Measurements from ENCODE around the gene PACRG.

PACRG gene

DNA sequence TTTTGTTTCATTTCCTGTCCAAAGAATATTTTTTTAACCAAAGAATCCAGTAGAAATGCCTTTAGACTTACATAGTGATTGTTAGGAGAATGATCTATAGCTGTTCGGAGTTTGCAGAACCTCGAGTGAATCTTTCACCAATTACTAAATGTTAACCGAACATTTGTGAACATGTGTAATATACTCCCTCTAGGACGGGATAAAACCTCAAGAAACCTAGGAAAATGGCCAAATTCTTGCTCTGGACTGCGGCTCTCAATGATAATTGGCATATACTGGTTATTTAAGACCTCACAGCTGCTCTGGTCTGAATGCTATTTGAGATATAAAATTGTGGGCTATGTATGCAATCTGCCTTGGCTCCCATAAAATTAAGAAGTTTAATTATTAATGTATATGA lies 137.1 kb downstream of the PACRG start:
- no peak for DNase-seq (ENCODE audit: low read depth in 2 of 2)

DNA sequence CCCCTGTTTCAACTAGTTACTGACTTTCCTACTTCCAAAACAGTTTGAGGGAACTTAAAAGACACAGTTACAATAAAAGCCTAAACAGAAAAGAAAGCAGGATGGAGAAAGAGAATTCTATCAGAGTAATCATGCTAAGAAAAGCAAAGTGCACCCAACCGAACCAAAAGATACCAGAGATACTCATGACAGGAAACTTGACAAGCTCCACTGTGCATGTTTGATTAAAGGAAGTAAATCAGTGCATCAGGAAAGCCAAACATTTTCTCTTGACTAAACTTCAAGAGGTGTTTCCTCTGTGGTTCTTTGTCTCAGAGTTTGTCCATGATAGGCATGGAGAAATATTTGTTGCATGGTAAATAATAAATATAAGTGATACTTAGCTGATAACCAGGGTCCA lies 138.9 kb downstream of the PACRG start:
- no peak for DNase-seq (ENCODE audit: low read depth in 2 of 2)

DNA sequence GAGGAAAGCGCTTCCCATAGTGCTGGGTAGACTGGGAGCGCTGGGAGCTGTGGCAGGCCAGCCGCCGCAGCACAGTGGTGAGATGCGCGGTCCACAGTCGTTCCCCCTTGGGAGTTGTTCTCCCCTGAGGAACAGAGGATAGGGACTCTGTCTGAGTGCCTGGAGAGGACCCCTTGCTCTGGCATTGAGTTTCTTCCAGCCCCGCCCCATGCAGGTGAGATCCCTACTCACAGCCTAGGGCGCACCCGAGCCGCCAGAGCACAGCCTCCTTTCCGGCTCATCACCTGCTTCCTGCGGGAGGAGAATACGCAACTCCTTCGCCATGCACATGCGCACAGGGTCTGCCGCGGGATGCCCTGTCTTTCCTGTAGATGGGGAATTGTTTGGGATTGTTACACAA lies 140.6 kb downstream of the PACRG start:
- no peak for DNase-seq (ENCODE audit: low read depth in 2 of 2)

DNA sequence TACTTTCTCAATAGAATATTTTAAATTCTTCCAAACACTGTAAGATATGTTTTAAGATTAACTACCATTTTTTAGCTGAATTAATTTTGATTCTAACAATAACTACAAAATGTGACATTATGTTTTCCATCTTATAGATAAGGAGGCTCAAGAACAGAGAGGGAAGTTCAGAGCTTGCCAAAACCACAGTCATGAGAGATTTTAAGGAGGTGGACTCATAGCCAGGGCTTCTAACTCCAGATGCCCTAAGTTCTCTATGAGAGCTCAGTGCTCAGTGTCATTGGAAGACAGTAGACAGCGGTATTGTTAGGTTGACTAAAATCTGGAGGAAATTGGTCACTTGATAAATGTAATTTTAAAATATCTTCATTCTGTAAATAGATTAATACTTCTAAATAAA lies 144.2 kb downstream of the PACRG start:
- no peak for DNase-seq (ENCODE audit: low read depth in 2 of 2)

DNA sequence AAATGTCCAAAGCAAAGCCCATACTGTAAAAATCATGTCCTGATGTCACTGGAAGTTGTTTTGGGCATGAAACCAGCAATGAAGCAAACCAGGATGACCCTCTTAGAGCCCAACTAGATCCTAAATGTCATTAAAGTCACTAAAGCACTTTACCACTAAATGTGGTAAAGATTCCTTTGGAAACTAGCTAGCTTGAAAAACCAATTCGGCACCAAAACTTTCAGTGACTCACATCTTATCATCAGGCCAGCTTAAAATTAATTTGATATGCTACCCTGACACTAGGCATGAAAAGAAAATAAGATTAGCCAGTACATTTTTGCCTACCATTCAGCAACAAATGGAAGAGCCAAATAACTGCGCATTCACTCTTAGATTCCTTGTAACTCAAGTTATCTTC lies 145.8 kb downstream of the PACRG start:
- DNase-seq (ENCODE audit: low read depth in 2 of 2), result no peak

DNA sequence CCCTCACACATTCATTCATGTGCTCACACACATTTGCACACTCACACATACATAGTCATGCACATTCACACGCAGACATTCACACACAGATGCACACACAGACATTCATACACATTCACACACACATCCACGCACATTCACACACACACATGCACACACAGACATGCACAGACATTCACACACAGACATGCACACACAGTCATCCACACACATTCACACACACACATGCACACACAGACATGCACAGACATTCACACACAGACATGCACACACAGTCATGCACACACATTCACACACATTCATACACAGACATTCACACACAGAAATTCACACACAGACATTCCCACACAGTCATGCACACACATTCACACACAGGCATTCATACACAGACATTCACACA lies 147.3 kb downstream of the PACRG start:
- no peak for DNase-seq (ENCODE audit: low read depth in 2 of 2)

DNA sequence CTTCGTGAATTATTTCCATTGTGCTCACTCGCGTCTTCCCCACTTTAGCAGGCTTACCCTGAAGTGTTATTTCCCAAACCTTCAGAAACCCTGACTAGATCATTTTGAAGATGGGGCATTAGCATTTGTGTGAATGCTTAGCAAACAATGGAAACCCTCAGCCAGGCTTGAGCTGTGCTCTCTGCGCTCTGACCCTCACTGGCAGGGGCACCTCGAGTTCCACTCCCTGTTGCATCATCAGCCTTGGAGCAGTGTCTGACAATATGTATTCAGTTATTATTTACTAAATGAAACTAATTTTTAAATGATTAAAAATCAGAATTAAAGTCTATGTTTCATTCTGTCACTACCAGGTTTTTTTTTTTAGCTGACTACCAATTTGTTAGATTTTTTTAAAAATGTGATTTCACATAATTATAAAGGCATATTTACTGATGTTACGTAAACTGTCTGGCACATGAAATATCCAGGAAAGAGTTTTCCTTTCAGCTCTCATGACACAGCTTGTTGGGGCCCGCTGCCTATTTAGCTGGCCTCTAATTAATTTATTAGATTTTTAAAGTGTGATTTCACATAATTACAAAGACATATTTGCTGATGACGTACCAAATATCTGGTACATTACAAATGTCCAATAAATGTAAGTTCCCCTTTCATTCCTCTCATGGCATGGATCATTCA lies 155.2 kb downstream of the PACRG start:
- DNase-seq (ENCODE audit: low read depth in 2 of 2), result no peak

DNA sequence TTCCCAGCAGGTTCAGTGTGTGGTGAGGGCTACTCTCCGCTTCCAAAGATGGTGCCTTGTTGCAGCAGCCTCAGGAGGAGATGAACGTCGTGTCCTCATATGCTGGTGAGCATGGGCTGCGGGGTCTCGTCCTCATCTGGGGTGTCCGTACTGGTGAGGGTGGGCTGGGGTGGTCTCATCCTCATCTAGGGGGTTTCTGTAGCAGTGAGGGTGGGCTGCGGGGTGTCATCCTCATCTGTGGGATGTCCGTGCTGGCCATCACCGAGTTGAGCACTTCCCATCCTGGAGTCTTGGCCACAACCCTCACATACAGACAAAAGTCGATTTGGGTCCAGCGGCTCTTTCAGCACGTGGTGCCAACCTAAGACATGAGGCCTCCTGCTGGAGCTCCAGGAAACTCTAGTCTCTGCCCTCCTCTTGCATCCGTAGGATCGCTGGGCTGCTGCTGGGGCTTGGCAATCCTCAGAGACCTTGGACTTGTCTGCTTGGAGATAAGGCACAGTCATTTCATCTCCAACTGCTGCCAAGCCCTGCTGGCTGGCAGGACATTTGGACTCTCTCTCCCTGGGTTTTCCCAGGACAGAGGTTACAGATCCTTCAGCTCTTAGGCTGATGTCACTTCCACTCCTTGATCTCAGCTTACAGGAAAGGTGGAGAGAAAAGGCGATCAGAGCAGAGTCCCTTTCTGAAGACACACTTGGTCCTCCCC lies 160.4 kb downstream of the PACRG start:
- no peak for DNase-seq (ENCODE audit: low read depth in 2 of 2)

DNA sequence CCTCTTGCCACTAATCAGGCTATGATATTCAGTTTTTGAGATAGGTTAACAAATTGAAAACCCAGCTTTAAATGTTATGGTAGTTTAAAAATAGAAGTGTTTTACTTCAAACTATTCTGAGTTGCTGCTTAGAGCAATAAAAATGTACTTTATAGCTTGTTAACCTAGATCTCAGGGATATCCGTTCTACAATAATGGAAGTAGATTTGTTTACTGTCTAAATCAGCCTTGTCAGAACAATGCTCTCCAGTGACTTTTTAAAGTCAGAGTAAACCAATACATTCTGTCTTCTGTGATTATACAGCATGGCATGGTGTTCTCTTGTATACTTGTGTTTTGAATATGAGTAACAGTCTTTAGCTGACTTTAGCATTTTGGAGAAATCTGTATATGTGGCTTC lies 161.5 kb downstream of the PACRG start:
- DNase-seq (ENCODE audit: low read depth in 2 of 2), result no peak

DNA sequence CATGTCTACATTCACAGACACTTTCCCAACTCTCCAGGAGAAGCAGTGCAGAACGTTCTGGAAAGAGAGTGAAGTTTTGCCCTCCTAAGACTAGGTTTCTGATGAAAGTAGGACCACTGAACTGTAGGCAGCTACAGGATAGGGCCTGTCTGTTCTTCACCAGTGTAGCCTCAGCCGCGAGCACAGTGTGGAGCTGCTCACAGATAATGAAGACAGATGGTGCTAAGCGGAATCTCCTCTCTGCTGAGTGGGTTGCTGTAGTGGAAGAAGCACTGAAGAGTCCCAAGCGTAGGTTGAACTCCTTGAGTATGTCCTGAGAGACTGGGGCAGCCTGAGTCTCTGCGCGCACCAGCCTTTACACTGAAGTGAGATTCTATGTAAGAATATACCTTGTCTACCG lies 170.2 kb downstream of the PACRG start:
- no peak for DNase-seq (ENCODE audit: low read depth in 2 of 2)

DNA sequence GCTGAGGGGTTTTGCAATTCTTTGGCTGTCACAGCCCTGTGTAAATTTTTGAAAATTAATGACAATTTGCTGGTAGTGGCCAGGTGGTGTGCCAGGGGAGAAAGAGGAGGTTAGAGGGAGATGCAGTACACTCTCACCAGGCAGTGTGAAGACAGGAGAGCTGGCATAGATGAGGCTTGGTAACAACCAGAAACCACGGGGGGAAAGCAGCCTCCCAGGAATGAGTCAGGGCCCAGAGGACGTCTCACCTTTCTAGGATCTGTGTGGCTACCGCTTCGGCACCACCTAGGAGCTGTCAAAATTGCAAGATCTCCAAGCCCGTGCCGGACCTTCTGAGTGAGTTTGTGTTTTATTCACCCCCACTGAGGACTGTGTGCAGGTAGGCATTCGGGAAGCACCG lies 171.4 kb downstream of the PACRG start:
- DNase-seq (ENCODE audit: low read depth in 2 of 2), result no peak

DNA sequence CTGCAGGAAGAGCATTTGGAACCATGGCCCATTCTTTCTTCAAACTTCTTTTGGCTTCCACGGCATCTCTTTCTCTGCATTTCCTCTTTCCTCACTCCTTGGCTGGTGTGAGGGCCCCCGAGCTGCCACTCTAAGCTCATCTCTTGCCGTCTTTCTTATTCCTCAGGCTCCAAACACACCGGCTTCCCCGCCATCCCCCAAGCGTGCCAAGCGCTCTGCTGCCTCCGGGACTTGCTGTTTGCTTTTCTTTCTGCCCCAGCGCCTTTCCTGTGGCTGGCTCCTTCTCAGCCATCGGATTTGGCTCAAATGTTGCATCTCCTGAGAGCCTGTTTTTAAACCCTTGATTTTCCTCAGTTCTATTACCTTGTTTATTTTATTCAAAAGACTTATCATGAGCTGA lies 172.7 kb downstream of the PACRG start:
- DNase-seq (ENCODE audit: low read depth in 2 of 2), result no peak

DNA sequence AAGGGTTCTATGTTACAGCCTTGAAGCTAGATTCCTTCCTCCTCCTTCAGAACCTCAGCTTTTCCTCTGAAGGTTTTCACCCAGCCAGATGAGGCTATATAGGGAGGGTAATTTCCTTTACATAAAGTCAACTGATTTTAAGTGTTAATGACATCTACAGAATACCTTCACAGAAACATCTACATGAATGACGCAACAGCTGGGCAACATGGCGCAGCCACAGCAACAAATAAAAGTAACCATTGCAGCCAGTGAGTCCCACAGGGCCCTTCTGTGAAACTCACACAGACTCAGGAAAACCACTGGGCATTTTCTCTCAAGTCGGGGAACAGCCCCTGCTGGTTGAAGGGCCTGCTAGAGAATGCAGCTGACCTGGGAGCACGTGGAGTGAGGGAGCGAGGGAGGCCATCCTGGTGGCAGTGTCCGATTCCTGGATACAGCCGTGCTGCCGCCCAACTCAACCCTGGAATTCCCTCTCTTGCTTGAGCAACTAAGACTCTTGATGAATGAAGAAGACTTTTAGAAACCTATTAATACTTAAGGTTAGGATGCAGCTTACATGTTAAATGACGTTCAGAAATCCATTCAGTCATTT lies 176.4 kb downstream of the PACRG start:
- no peak for DNase-seq (ENCODE audit: low read depth in 2 of 2)

DNA sequence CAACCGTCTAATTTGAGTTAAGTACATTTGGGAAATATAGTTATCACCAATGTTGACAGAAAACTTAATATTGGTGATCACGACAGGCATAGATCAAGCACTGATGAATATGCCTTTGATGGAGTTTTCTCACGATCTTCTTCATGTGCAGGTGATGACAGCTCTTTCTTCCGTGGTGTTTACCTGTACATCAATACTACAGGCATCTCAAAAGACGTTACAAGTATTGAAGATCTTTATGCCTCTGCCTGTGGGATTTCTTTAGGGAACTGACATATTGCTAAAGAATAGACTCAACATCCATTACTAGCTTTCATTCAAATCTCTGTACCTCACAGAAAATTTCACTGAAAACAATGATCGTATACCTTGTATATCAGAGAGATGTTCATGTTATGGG lies 178.7 kb downstream of the PACRG start:
- DNase-seq (ENCODE audit: low read depth in 2 of 2), result no peak

DNA sequence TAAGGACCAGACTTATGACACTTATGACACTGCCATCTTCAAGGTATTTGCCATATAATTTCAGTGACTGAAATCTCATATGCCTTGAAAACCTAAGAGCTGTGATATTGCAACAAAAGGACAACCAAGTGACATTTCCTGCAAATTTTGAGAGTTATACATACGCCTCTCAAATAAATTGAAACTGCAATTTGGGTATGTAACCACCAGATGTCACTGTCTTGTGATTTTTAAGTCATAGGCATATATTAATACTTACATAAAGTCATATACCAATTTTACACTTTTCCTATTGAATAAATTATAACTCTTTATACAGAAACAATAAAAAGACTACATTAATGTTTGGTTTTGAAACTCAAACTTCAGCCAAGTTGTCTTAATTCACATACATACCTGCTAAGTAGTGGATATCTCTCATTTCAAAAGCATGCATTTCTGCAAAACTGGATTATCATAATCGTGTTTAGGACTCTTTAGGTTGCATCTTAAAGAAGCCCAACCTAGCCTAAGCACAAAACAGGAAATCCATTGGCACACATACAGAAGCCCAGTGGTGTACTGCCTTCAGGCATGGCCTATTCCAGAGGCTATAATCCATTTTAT lies 180.2 kb downstream of the PACRG start:
- DNase-seq (ENCODE audit: low read depth in 2 of 2), result no peak

DNA sequence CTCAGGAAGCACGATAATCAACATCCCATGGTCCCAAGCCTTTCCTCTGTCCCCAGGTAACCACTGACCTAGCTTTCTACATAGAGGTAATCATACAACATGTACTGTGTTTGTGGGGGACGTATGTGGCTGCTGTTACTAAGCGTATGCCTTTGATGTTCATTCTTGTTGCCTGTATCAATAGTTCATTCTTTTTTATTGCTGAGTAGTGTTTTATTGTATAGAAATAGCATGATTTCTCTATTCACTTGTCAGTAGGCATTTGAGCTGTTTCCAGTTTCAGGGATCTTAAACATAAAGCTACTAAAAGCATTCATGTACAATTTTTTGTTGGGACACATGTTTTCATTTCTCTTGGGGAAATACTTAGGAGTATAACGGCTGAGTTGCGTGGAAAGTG lies 185.4 kb downstream of the PACRG start:
- DNase-seq (ENCODE audit: low read depth in 2 of 2), result no peak

DNA sequence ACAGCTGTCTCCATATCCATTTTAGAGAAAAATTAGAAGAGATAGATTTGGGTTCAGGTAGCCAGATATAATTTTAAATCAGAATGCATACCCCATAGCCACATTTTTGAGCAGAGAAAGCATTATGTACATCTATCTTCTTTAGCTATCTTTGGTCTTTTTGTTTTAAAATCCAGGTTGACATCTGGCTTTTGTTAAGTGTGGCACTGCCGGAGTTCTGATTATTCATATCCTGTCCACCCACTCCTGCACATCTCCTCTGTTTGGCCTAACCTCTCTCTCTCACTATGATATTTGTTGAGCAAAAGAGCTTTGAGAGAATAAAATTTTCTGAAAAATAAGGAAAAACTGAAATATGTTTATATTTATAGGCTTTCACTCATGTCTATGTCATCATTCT lies 189.7 kb downstream of the PACRG start:
- no peak for DNase-seq (ENCODE audit: low read depth in 2 of 2)

DNA sequence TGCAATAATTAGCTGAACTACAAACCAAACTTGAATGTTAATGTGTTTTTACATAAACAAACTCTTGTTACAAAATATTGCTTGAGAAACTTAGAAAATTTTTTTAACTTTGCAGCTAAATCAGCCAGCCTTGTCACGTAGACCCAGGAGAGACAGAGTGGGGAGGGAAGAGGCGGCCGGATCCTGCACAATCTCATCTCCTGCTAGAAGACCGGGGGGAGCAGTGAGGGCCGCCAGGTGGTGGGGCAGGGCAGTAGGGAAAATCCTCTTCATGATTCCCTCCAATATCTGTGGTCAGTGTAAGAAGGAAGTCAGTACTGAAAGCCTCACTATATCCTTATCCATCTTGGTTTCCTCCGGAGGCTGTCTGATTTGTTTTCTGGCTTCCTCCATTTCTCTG lies 193.3 kb downstream of the PACRG start:
- no peak for DNase-seq (ENCODE audit: low read depth in 2 of 2)

DNA sequence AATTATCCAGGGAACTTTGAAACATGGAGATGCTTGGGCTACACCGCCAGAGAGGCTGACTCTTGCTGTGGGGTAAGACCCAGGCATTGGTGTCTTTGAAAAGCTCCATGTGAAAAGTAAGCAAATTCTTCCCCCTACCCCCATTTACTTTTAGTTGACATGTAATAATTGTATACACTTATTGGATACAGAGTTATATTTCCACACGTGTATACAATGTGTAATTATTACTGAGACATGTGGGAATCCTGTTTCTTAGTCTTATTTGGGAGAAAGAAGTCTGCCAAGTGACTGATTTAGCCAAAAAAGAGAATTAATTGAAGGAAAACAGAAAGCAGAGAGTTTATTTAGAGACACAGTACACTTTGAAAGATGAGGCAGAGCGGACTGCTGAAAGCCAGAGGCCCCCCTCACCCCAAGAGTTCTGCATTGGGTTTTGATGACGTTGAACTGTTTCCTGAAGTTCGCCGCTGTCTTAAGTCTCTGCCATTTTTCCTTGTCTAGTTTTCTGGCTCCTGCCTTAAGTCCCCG lies 193.8 kb downstream of the PACRG start:
- no peak for DNase-seq (ENCODE audit: low read depth in 2 of 2)

DNA sequence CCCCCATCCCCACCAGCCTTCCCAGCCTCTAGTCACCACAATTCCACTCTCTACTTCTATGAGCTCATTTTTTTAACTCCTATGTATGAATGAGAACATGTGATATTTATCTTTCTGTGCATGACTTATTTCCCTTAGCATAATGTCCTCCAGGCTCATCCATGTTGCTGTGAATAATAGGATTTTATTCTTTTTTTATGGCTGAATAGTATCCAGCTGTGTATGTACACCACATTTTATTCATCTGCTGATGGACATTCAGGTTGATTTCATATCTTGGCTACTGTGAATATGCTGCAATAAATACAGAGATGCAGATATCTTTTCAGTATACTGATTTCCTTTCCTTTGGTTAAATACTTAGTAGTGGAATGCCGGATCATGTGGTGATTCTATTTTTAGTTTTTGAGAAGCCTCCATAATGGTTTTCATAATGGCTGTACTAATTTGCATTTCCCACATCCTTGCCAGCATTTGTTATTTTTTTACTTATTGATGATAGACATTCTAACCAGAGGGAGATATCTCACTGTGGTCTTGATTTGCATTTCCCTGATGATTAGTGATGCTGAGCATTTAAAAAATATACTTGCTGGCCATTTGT lies 194.9 kb downstream of the PACRG start:
- no peak for DNase-seq (ENCODE audit: low read depth in 2 of 2)

DNA sequence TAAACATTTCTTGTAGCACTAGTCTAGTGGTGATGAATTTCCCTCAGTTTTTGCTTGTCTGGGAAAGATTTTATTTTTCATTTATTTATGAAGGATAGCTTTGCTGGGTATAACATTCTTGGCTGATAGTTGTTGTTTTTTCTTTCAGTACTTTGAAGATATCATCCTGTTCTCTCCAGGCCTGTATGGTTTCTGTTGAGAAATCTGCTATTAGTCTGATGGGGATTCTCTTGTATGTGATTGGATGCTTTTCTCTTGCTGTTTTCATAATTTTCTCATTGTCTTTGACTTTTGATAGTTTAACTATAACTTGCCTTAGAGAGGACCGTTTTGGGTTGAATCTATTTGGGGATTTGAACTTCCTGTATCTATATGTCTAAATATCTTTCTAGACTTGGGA lies 207.1 kb downstream of the PACRG start:
- DNase-seq (ENCODE audit: low read depth in 2 of 2), result no peak

DNA sequence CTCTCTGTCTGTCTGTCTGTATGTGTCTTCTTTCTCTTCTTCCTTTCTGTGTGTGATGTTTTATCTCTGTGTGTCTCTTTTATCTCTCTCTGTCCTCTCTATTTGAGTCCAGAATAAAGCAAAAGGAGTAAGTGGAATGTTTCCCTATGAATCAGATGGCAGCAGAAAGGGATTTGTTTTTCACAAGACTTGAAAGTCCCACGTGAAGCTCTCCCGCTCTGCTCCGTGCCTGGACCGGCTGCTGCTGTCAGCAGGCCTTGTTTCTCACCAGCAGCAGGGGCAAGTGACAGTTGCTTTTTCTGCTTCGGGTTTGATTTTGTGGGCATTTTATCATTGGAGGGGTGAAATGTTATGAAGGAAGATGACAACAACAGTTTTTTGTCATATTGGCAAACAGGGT lies 212.7 kb downstream of the PACRG start:
- no peak for DNase-seq (ENCODE audit: low read depth in 2 of 2)
